LNCAP (cell line): ENCODE results near the gene AP2A1.

Source experiments
- CTCF ChIP-seq: fragments of 450-650 bp; IDR thresholded peaks from 2 replicates; pipeline ENCODE4 v1.5.1; 2017; ENCODE audit warnings: mild to moderate bottlenecking

AP2A1 gene

GRCh38 chr19:49798574-49798973 is 31.8 kb downstream of the AP2A1 start:
- no peak for TF ChIP-seq CTCF

- TF ChIP-seq CTCF = no peak
Observed at GRCh38 chr19:49799271-49799797, 32.5 kb downstream of the AP2A1 start.

- TF ChIP-seq CTCF = no peak; the same call in 1 of the 2 replicates
Observed at GRCh38 chr19:49799798-49800376, 33.1 kb downstream of the AP2A1 start.

GRCh38 chr19:49800771-49801170 is 34.0 kb downstream of the AP2A1 start:
- TF ChIP-seq CTCF = no peak

- TF ChIP-seq CTCF = no peak
Observed at GRCh38 chr19:49801401-49801888, 34.6 kb downstream of the AP2A1 start.

- TF ChIP-seq CTCF = no peak
Observed at GRCh38 chr19:49801966-49802661, 35.3 kb downstream of the AP2A1 start.

- no peak for TF ChIP-seq CTCF
Observed at GRCh38 chr19:49802836-49803528, 36.2 kb downstream of the AP2A1 start.
